Testis (tissue), 2 donors: ENCODE measurements around the gene CRYBA1.
"Not testable (repeated sequence)": the region's sequence is repeated elsewhere in the genome, so short reads cannot be mapped to it uniquely, and the experiment has no call there.

Experiments
- CTCF ChIP-seq, 3 experiments: fragments of 450-650 bp in 2 of 3; fragments of 200-600 bp in 1 of 3; sonication (generic) in 1 of 3; IDR thresholded peaks; one replicate each; pipeline ENCODE4 v1.5.1; 2016 to 2019; ENCODE audit warnings: antibody characterized with exemption in 3 of 3, mild to moderate bottlenecking in 2 of 3, moderate library complexity in 1 of 3
- POLR2A ChIP-seq: fragments of 450-650 bp; IDR thresholded peaks from one replicate; pipeline ENCODE4 v1.6.1; 2017; ENCODE audit warnings: antibody characterized with exemption, mild to moderate bottlenecking, moderate library complexity

GRCh38 chr17:29234972-29235371 lies 11.7 kb upstream of the CRYBA1 start:
- not testable (repeated sequence) for TF ChIP-seq POLR2A; CTCF (IDR thresholded peaks at IDR 0.05)
